Neural cell (in vitro differentiated cells): Measurements from ENCODE around the gene RPL21. TPM values are rescaled to one million over a fixed set of nuclear protein-coding genes. Genes with fewer than 3 reads are reported as not detected.

Source experiments
- H2AFZ ChIP-seq: fragments of 200-600, 300-800 bp; sonication (generic), shearing (Covaris generic); 2 replicates; pipeline ENCODE4 v1.6.0; 2014; ENCODE audit warnings: low read depth, mild to moderate bottlenecking, antibody characterized with exemption, low read length, moderate library complexity
- H3F3A ChIP-seq: fragments of 200-600 bp; shearing (Covaris generic); 2 replicates; pipeline ENCODE4 v1.6.1; 2016; ENCODE audit warnings: mild to moderate bottlenecking, moderate library complexity, mixed read lengths, antibody characterized with exemption, low read length; ENCODE audit not compliant: insufficient read depth, poor library complexity, severe bottlenecking
- H3K27ac ChIP-seq: fragments of 200-600, 300-800 bp; sonication (generic), shearing (Covaris generic); 2 replicates; pipeline ENCODE4 v1.5.1; 2014; ENCODE audit warnings: mild to moderate bottlenecking, low read length, moderate library complexity
- H3K27me3 ChIP-seq: fragments of 300-800, 200-600 bp; sonication (generic), shearing (Covaris generic); 2 replicates; pipeline ENCODE4 v1.6.0; 2014; ENCODE audit warnings: mild to moderate bottlenecking, low read depth, low read length, moderate library complexity; ENCODE audit not compliant: insufficient read depth
- H3K36me3 ChIP-seq: fragments of 300-800, 200-600 bp; sonication (generic), shearing (Covaris generic); 2 replicates; pipeline ENCODE4 v1.5.1; 2014; ENCODE audit warnings: mild to moderate bottlenecking, antibody characterized with exemption, low read length, moderate library complexity; ENCODE audit not compliant: insufficient read depth
- H3K4me2 ChIP-seq: fragments of 300-800, 200-600 bp; sonication (generic), shearing (Covaris generic); 2 replicates; pipeline ENCODE4 v1.6.0; 2014; ENCODE audit warnings: mild to moderate bottlenecking, low read length
- H3K4me3 ChIP-seq: fragments of 300-800, 200-600 bp; sonication (generic), shearing (Covaris generic); 2 replicates; pipeline ENCODE4 v1.5.1; 2014; ENCODE audit warnings: mild to moderate bottlenecking, low read length, moderate library complexity
- H3K79me2 ChIP-seq: fragments of 200-600 bp; shearing (Covaris generic); replicated peaks from 2 replicates; pipeline ENCODE4 v1.6.0; 2014; ENCODE audit warnings: mild to moderate bottlenecking, low read length, moderate library complexity; ENCODE audit not compliant: insufficient read depth
- H3K9ac ChIP-seq: fragments of 300-800, 200-600 bp; sonication (generic), shearing (Covaris generic); 2 replicates; pipeline ENCODE4 v1.6.1; 2016; ENCODE audit warnings: mild to moderate bottlenecking, low read length, mixed read lengths
- H3K9me2 ChIP-seq: fragments of 200-600 bp; shearing (Covaris generic); 2 replicates; pipeline ENCODE4 v1.6.1; 2016; ENCODE audit warnings: mild to moderate bottlenecking, low read length, mixed read lengths; ENCODE audit not compliant: insufficient read depth
- H3K9me3 ChIP-seq: fragments of 200-600, 300-800 bp; sonication (generic), shearing (Covaris generic); 2 replicates; pipeline ENCODE4 v1.6.1; 2016; ENCODE audit warnings: mild to moderate bottlenecking, mixed run types, low read length, moderate library complexity, mixed read lengths
- H4K20me1 ChIP-seq: fragments of 200-600 bp; shearing (Covaris generic); 2 replicates; pipeline ENCODE4 v1.6.1; 2016; ENCODE audit warnings: mild to moderate bottlenecking, mixed run types; ENCODE audit not compliant: insufficient read depth
- EP300 ChIP-seq: fragments of 450-650 bp; conservative IDR thresholded peaks from 2 replicates; pipeline ENCODE4 v1.6.1; 2014; ENCODE audit warnings: antibody characterized with exemption, mild to moderate bottlenecking, moderate library complexity; ENCODE audit not compliant: poor library complexity, severe bottlenecking
- EZH2 ChIP-seq: fragments of 200-600, 300-800 bp; shearing (Covaris generic), sonication (generic); IDR thresholded peaks from 2 replicates; pipeline ENCODE4 v1.6.1; 2014; ENCODE audit warnings: antibody characterized with exemption, low read length, borderline replicate concordance, mild to moderate bottlenecking; ENCODE audit not compliant: insufficient read depth, poor library complexity, severe bottlenecking
- MXI1 ChIP-seq: fragments of 450-650 bp; conservative IDR thresholded peaks from 2 replicates; pipeline ENCODE4 v1.6.1; 2014; ENCODE audit warnings: antibody characterized with exemption, mild to moderate bottlenecking; ENCODE audit not compliant: poor library complexity, severe bottlenecking
- POLR2AphosphoS5 ChIP-seq: IDR thresholded peaks from 2 replicates; pipeline ENCODE4 v1.6.1; 2012
- RAD21 ChIP-seq: fragments of 450-650 bp; conservative IDR thresholded peaks from 2 replicates; pipeline ENCODE4 v1.6.1; 2014; ENCODE audit warnings: antibody characterized with exemption, mild to moderate bottlenecking, moderate library complexity
- SMC3 ChIP-seq: fragments of 450-650 bp; conservative IDR thresholded peaks from 2 replicates; pipeline ENCODE4 v1.6.1; 2014; ENCODE audit warnings: antibody characterized with exemption, mild to moderate bottlenecking, moderate library complexity; ENCODE audit not compliant: poor library complexity
- TAF1 ChIP-seq: IDR thresholded peaks from 2 replicates; pipeline ENCODE4 v1.6.1; 2012; ENCODE audit warnings: low read depth
- polyA plus RNA-seq: library from polyadenylated mRNA; depleted of rRNA; stranded (reverse); fragments of >200 nt; gene quantifications from 2 replicates; pipeline ENCODE4 v1.2.3, GENCODE V29; 2014
- TF ChIP-seq, protein P1 (sequence below): IDR thresholded peaks from 2 replicates; pipeline ENCODE4 v1.6.1; 2012; ENCODE audit warnings: borderline replicate concordance
- TF ChIP-seq, protein P2 (sequence below): fragments of 450-650 bp; IDR thresholded peaks from 2 replicates; pipeline ENCODE4 v1.5.1; 2014; ENCODE audit warnings: antibody characterized with exemption, mild to moderate bottlenecking, moderate library complexity; ENCODE audit not compliant: poor library complexity, severe bottlenecking

RPL21 gene
- polyA plus RNA-seq, 1 donor from 2014 or later = 1,536 TPM

DNA sequence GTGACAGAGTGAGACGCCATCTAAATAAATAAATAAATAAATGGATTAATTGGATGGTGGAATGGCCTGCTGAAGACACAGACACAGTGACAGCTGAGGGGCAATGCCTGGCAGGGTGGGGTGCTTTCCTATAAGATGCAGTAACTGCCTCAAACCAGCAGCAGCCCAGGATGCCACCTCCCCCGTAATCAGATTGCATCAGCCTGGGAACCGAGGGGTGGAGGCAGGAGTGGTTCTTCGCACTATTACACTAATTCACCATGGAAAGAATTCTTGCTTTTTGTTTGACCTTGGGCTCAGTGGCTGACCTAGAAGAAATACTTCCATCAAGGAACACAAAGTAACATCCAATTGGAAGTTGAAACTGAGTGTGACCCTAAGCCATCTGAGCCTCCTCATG, 48.2 kb upstream of the RPL21 start:
- Histone ChIP-seq H3K9ac (no peak overlapping the region), H3K4me2 (no peak overlapping the region), H3K9me3 (no peaks in the 10 kb centered on the region), H3K79me2 (no peaks in the 10 kb centered on the region), H3K27me3 (no peaks in the 10 kb centered on the region), H3K4me3 (no peak overlapping the region), H3K9me2 (no peaks in the 10 kb centered on the region), H3K36me3 (no peaks in the 10 kb centered on the region), H4K20me1 (no peaks in the 10 kb centered on the region), H2AFZ (no peak overlapping the region), H3F3A (no peaks in the 10 kb centered on the region), H3K27ac (no peak overlapping the region)
- TF ChIP-seq, protein P1, sequence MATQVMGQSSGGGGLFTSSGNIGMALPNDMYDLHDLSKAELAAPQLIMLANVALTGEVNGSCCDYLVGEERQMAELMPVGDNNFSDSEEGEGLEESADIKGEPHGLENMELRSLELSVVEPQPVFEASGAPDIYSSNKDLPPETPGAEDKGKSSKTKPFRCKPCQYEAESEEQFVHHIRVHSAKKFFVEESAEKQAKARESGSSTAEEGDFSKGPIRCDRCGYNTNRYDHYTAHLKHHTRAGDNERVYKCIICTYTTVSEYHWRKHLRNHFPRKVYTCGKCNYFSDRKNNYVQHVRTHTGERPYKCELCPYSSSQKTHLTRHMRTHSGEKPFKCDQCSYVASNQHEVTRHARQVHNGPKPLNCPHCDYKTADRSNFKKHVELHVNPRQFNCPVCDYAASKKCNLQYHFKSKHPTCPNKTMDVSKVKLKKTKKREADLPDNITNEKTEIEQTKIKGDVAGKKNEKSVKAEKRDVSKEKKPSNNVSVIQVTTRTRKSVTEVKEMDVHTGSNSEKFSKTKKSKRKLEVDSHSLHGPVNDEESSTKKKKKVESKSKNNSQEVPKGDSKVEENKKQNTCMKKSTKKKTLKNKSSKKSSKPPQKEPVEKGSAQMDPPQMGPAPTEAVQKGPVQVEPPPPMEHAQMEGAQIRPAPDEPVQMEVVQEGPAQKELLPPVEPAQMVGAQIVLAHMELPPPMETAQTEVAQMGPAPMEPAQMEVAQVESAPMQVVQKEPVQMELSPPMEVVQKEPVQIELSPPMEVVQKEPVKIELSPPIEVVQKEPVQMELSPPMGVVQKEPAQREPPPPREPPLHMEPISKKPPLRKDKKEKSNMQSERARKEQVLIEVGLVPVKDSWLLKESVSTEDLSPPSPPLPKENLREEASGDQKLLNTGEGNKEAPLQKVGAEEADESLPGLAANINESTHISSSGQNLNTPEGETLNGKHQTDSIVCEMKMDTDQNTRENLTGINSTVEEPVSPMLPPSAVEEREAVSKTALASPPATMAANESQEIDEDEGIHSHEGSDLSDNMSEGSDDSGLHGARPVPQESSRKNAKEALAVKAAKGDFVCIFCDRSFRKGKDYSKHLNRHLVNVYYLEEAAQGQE = no peak
- no peak for TF ChIP-seq POLR2AphosphoS5
- TF ChIP-seq, protein P2, sequence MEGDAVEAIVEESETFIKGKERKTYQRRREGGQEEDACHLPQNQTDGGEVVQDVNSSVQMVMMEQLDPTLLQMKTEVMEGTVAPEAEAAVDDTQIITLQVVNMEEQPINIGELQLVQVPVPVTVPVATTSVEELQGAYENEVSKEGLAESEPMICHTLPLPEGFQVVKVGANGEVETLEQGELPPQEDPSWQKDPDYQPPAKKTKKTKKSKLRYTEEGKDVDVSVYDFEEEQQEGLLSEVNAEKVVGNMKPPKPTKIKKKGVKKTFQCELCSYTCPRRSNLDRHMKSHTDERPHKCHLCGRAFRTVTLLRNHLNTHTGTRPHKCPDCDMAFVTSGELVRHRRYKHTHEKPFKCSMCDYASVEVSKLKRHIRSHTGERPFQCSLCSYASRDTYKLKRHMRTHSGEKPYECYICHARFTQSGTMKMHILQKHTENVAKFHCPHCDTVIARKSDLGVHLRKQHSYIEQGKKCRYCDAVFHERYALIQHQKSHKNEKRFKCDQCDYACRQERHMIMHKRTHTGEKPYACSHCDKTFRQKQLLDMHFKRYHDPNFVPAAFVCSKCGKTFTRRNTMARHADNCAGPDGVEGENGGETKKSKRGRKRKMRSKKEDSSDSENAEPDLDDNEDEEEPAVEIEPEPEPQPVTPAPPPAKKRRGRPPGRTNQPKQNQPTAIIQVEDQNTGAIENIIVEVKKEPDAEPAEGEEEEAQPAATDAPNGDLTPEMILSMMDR = no peak
- no peak for TF ChIP-seq TAF1
- TF ChIP-seq EP300 = no peak
- no peak for TF ChIP-seq SMC3
- TF ChIP-seq MXI1 = no peak
- no peak for TF ChIP-seq EZH2
- TF ChIP-seq RAD21 = no peak

DNA sequence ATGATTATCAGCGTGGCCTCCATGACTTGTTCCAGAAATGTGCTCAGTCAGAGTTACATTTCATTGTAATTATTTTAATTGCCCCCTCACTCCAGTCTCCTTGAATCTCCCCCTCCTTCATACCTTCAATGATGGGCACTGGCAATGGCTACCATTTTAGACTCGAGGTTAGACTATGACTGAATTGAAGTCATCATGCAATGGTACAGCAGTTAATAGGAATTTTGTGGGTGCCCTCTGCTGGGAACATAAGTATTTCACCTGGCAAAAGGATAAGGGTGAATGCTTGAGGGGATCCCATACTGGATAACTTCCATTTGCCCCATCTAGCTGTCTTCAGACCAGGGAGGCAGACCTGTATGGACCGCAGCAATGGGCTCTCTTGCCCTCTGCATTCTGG, 47.5 kb upstream of the RPL21 start:
- H4K20me1 ChIP-seq = no peaks in the 10 kb centered on the region
- H3K27me3 ChIP-seq = no peaks in the 10 kb centered on the region
- H3K79me2 ChIP-seq = no peaks in the 10 kb centered on the region
- H2AFZ ChIP-seq = no peak overlapping the region
- H3F3A ChIP-seq = no peaks in the 10 kb centered on the region
- no peak overlapping the region for H3K4me2 ChIP-seq
- H3K9ac ChIP-seq = no peak overlapping the region
- H3K9me3 ChIP-seq = no peaks in the 10 kb centered on the region
- no peaks in the 10 kb centered on the region for H3K9me2 ChIP-seq
- no peak overlapping the region for H3K27ac ChIP-seq
- TF ChIP-seq POLR2AphosphoS5 (no peak), MXI1 (no peak), SMC3 (no peak), EZH2 (no peak), EP300 (no peak), RAD21 (no peak), TAF1 (no peak)
- TF ChIP-seq, protein P2 = no peak
- TF ChIP-seq, protein P1 = no peak
- H3K4me3 ChIP-seq = no peak overlapping the region
- no peaks in the 10 kb centered on the region for H3K36me3 ChIP-seq
